Measurements from ENCODE around the gene ZNF775. TPM values are rescaled to one million over a fixed set of nuclear protein-coding genes. Genes with fewer than 3 reads are reported as not detected.

ZNF775 gene
- total and polyA plus RNA-seq, 2 of the 13 experiments (the other 11 are each of a cell fraction or from before 2014, with no cell fraction given) = 3.1 to 3.2 TPM

- TF ChIP-seq ZNF598 (CRISPR knock-in tag; IDR thresholded peaks at IDR 0.05; ENCODE audit: borderline replicate concordance) = peak; percentile 70; the same call in 1 of the 2 replicates
- TF ChIP-seq TARDBP (CRISPR knock-in tag; IDR thresholded peaks at IDR 0.05) = no peak
- TF ChIP-seq MXD3 (CRISPR knock-in tag; IDR thresholded peaks at IDR 0.05) = 0 out of 2 replicates have a peak, but pooled peaks have one; percentile 38
- peak; percentile 54 for TF ChIP-seq ERF (CRISPR knock-in tag; IDR thresholded peaks at IDR 0.05)
- TF ChIP-seq E2F5 (CRISPR knock-in tag; conservative IDR thresholded peaks at IDR 0.05) = peak; percentile 50; the same call in 1 of the 2 replicates
- no peak for TF ChIP-seq EZH2 (conservative IDR thresholded peaks at IDR 0.05; ENCODE audit: low read depth, low read length)
- no peak for TF ChIP-seq MTA3 (CRISPR knock-in tag; IDR thresholded peaks at IDR 0.05)
- no peak for TF ChIP-seq ZSCAN5A (CRISPR knock-in tag; IDR thresholded peaks at IDR 0.05; ENCODE audit: borderline replicate concordance)
- TF ChIP-seq ZNF710 (CRISPR knock-in tag; IDR thresholded peaks at IDR 0.05; ENCODE audit: borderline replicate concordance) = no peak
- peak; percentile 96 for TF ChIP-seq RNF2 (conservative IDR thresholded peaks at IDR 0.05; ENCODE audit: low read depth)
- TF ChIP-seq MLX (CRISPR knock-in tag; IDR thresholded peaks at IDR 0.05) = peak; percentile 62; the same call in 1 of the 2 replicates
- peak; percentile 70; the same call in 1 of the 2 replicates for TF ChIP-seq CREB3 (CRISPR knock-in tag; IDR thresholded peaks at IDR 0.05)
- TF ChIP-seq SNAPC2 (CRISPR knock-in tag; IDR thresholded peaks at IDR 0.05) = 0 out of 2 replicates have a peak, but pooled peaks have one; percentile 69
- TF ChIP-seq ATF3 (CRISPR knock-in tag; IDR thresholded peaks at IDR 0.05) = peak; percentile 38; the same call in 1 of the 2 replicates
- TF ChIP-seq PAWR (CRISPR knock-in tag; IDR thresholded peaks at IDR 0.05; ENCODE audit: borderline replicate concordance) = no peak
- TF ChIP-seq CTCF (CRISPR knock-in tag; IDR thresholded peaks at IDR 0.05) = peak; percentile 26; the same call in 1 of the 2 replicates
- TF ChIP-seq SMC3 (IDR thresholded peaks at IDR 0.05; ENCODE audit: low read length) = no peak
- peak; percentile 62; the same call in 1 of the 2 replicates for TF ChIP-seq KDM5A (IDR thresholded peaks at IDR 0.05; ENCODE audit: borderline replicate concordance, low read length)
- TF ChIP-seq ZNF232 (CRISPR knock-in tag; IDR thresholded peaks at IDR 0.05; ENCODE audit: borderline replicate concordance) = peak; percentile 81
- TF ChIP-seq SATB2 (CRISPR knock-in tag; IDR thresholded peaks at IDR 0.05) = peak; percentile 97
Observed at GRCh38 chr7:150368096-150368883, 10.8 kb upstream of the ZNF775 start, which contains the start of gene REPIN1 (continued).
